Suppressor macrophage treated with lipopolysaccharide for 4 hours (primary cell): ENCODE data around the gene UBTD2.
"Not testable (repeated sequence)": the region's sequence is repeated elsewhere in the genome, so short reads cannot be mapped to it uniquely, and the experiment has no call there.

Experiments used
- DNase-seq: peaks from one replicate; pipeline ENCODE4 v3.0.0-alpha.2; 2020

Gene UBTD2

DNA sequence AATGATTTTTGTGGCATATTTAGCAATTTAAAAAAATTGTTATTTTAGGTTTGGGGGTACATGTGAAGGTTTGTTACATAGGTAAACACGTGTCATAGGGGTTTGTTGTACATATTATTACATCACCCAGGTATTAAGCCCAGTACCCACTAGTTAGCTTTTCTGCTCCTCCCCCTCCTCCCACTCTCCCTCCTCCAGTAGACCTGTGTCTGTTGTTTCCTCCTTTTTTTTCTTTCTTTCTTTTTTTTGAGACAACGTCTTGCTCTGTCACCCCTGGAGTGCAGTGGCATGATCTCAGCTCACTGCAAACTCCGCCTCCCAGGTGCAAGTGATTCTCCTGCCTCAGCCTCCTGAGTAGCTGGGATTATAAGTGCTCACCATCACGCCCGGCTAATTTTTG, 8.3 kb upstream of the UBTD2 start:
- DNase-seq, result not testable (repeated sequence)

DNA sequence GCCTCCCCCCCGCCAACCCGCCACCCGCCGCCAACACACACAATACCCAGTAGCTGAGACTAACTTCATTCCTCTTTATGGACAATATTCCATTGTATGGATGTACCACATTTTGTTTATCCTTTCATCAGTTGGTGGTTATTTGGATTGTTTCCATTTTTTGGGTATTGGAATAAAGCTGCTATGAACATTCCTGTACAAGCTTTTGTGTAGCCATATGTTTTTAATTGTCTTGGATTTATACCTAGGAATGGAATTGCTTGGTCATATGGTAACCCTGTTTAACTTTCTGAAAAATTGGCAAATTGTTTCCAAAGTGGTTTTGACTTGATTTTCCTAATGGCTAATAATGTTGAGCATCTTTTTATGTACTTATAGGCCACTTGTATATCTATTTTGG, 4.9 kb upstream of the UBTD2 start:
- DNase-seq, result no peak

DNA sequence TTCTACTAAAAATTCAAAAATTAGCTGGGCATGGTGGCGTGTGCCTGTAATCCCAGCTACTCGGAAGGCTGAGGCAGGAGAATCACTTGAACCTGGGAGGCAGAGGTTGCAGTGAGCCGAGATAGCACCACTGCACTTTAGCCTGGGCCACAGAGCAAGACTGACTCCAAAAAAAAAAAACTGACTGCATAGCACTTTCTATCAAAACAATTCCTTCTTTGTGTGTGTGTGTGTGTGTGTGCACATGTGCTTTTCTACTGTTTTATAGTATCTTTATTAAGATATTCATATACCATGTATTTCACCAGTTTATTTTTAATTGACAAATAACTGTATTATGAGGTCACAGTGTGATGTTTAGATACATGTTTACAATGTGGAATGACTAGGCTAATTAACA, 3.6 kb upstream of the UBTD2 start:
- not testable (repeated sequence) for DNase-seq

DNA sequence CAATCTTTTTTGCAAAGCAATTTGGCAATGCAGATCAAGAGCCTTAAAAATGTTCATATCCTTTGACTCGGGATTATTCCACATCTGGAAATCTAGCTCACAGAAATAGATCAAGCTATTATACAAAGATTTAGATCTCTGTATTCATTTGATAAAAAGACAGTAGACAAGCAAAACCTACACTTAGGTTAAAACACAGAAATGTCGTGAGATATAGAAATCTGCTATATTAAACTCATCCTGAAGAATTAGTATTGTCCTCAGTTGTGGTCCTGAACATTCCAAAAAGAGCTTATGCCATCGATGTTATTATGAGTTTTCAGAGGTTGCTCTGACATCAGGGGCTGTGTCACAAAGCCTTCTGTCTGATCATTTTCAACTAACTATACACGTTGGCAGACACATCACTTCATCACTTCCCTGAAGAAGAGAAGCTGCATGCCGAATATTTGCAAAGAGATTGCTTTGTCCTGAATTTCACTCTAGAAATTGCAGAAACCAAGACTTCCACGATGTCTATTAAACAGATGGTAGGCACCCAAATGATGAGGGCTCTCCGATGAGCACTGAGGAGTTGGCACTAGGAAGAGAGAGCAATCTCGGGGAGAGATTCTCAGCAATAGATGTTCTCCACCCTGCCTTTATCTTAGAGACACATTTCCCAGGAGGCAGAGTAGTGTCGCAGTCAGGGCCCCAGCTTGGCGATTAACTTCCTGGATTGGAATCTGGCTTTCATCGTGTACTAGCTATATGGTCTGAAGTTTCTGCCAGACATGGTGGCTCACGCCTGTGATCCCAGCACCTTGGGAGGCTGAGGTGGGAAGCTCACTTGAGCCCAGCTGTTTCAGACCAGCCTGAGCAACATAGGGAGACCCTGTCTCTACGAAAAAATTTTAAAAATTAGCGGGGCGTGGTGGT, 1.9 kb upstream of the UBTD2 start:
- DNase-seq, result no peak

DNA sequence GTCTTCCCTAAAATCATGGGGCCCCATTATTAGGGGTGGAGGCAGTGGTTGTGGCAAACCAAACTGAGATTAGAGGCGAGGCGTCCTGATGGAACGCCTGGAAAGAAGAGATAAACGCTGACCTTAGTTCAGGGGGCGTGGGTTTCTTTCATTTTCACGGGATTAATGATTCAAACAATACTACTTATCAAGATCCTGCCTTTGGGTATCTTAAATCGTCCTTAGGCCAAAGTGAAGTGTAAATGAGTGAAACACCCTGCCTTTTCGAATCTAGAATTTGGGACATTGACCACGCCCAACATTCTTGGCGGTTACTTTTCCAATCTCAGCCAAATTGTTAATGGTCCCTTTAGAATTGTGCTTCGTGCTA, 1.0 kb upstream of the UBTD2 start:
- no peak for DNase-seq

DNA sequence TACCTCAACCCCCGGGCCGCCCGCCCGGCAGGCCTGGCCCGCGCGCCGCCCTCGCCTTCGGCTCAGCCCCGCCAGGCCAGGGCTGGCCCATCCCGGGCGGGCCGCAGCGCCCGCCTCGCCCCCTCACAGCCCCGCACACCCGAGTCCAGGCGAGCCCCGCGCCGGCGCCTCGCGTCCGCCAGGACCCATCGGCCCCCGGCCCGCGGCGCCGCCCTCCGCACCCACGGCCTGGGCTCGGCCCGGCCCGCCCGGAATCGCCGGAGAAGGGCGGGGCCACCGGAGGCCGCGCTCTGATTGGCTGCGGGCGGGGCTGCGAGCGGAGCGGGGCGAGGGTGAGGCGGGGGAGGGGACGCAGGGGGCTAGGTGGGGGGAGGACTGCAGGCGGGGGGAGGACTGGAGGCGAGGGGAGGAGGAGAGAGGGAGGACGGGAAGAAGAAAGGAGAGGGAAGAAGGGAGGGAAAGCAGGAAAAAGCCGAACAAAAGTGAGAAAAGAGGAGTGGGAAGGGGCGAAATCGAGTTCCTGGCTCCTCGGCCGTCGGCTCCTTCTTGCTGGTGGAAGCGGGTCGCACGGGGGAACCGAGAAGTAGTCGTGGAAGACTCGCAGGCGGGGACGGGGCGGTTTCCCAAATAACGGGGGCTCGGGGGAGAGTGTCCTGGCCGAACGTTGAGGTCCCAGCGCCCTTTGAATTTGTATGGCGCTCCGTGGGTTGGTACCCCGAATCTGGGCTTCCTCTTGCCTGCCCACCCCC, 472 bp upstream of the UBTD2 start:
- DNase-seq, result peak; percentile 91

DNA sequence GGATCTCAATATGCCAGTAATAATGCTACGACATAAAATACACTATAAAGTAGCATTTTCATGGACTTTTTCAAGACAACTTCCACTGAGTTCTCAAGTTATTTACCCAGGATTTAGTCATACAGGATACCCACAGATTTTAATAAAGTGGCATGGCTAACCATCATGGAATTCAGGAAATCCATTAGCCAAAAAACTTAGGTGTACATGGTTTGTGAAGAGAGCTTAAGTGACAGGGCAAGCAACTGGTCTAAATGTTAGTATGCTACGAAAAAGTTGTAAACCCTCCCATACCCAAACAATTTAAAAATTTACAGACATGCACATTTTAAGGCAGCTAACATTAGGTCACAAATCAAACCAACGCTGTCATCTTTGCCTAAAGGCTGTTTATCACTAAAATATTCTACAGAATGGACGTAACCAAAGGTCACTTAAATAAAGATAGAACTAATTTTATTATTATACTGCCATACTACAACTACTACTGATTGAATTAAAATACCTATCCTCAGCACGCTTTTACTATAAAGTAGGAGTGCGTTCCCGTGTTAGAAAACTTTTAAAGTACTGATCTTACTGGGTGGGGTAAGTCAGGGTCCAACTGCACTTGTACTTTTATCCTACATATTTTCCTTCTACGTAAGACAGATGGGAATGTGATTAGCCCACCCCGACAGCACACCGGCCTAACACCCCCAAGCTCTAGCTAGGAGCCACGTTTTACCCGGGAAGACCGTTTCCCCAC, 1.1 kb downstream of the UBTD2 start:
- no peak for DNase-seq

DNA sequence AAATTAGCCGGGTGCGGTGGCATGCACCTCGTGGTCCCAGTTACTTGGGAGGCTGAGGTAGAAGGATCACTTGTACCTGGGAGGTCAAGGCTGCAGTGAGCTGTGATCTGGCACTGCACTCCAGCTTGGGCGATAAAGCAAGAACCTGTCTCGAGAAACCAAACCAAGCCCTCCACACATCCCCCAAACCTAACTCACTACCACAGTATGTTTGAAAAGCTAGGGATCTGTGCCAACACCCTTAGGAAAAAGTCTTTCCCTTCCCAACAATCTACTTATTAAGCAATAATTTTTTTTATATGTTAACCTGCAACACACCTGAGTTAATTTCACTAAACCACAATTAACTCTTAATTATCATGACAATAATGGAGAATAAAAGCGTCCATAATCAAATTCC, 2.2 kb downstream of the UBTD2 start:
- no peak for DNase-seq

DNA sequence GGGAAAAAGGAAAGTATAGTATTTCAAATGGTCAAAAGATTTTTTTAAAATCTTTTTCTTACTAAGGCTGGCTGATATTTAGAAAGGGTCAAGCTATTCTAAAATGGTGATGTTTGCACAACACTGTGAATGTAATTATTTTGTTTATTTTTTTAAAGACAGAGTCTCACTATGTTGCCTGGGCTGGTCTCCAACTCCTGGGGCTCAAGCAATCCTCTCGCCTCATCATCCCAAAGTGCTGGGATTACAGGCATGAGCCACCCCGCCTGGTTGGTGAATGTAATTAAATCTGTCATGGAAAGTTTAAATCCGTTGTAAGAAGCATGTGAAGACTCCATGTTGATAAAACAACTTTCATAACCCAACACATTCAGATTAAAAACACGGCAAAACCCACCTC, 2.6 kb downstream of the UBTD2 start:
- DNase-seq, result no peak

DNA sequence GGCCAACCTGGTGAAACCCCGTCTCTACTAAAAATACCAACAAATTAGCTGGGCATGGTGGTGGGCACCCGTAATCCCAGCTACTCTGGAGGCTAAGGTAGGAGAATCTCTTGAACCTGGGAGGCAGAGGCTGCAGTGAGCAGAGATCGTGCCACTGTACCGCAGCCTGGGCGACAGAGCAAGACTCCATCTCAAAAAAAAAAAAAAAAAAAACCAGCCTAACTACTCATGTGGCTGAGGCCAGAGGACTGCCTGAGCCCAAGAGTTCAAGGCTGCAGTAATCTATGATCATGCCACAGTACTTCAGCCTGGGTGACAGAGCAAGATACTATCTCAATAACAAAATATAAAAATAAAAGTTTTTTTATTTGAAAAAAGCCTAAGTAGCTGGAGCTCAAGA, 3.2 kb downstream of the UBTD2 start:
- no peak for DNase-seq

DNA sequence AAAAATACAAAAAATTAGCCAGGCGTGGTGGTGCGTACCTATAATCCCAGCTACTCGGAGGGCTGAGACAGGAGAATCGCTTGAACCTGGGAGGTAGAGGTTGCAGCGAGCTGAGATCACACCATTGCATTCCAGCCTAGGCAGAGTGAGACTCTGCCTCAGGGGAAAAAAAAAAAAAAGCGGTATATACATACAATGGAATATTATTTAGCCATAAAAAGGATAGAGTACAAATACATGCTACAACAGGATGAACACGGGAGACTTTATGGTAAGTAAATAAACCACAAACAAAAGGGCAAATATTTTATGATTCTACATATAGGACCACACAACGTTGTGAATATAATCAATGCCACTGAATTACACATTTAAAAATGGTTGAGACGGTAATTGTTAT, 5.2 kb downstream of the UBTD2 start:
- no peak for DNase-seq

DNA sequence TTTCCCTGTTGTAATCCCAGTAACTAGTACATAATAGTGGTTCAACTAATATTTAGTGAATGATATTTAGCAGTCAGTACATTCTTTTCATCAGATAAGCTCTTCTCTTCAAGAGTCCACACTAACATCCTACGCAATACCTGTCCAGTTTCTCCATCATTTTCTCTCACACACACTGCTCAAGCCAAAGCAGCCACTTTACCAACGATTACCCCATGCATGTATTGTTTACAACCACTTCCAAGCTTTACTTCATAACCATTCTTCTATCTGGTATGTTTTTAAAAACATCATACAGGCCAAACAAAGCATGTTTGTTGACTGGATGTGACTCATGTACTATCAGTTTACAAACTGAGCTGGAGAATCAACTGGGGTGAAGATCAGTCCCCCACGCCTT, 7.3 kb downstream of the UBTD2 start:
- DNase-seq, result no peak

DNA sequence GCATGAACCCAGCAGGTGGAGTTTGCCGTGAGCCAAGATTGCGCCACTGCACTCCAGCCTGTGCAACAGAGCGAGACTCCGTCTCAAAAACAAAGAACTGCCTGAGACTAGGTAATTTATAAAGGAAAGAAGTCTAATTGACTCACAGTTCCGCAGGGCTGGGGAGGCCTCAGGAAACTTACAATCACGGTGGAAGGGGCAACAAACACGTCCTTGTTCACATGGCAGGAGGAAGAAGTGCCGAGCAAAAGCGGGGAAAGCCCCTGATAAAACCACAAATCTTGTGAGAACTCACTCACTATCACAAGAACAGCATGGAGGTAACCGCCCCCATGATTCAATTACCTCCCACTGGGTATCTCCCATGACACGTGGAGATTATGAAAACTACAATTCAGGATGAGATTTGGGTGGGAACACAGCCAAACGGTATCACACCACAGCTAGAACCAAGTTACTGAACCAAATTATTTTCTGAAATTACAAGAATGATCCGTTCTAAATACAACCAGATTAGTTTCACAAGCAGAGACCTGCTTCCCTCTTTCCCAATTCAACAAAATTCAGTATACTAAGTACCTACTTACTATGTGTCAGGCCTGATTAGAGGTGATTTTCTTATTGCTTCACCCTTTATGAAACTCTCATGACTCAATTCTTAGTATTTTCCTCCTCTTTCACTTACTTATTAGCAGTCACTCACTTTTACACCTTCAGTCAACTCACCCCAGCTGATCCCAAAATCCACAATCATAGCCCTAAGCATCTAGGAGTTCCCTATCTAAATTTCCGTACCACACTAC, 8.4 kb downstream of the UBTD2 start:
- peak; percentile 87 for DNase-seq

DNA sequence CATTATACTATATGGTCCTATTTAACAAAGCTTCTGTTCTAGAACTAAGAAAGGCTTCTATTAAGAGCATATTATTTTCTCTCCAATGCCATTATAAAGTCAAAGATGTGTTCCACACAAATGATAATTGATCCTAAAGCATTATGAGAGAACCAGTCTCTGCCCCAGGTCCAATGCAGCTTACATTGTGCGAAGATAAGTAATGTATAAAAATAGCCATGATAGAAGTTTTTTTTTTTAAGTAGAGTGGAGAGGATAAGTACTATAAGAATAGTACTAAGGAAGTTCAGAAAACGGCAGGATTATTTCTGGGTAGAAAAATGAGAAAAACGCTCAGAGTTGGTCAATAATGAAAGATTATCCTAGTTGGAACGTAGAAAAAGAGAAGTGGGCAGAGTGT, 15.6 kb downstream of the UBTD2 start:
- DNase-seq, result no peak

DNA sequence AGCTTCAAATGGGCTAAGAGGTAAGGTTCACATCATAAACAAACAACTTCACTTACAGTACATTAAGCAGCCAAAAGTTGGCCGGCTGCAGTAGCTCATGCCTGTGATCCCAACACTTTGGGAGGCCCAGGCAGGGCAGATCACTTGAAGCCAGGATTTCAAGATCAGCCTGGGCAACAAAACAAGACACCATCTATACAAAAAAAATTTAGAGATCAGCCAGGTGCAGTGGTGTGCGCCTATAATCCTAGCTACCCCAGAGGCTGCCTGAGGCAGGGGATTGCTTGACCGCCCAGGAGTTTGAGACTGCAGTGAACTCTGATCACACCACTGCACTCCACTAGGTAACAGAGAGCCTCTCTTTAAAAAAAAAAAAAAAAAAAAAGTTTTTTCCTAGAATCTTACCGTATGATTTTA, 16.9 kb downstream of the UBTD2 start:
- no peak for DNase-seq

DNA sequence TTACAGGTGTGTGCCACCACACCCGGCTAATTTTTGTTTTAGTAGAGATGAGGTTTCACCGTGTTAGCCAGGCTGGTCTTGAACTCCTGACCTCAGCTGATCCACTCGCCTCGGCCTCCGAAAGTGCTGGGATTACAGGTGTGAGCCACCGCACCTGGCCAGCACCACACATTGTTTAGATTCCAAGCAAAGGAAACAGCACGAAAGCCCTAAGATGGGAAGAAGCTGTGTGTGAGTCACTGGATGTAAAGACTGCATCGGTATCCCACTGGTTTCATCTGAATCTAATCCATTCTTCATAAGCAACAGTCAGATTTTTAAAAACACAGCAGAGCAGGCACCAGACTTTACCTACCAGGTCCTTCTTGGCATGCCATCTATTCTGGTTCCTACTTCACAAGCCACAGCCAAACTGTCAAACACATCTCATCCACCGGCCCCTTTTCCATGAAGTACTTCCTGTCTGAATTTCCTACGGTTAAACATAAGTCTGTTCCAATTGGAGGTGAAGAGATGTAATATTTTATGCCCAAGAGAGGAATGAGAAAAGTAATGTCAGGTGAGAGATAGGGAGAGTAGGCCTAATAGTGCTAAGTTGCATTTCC, 17.4 kb downstream of the UBTD2 start:
- no peak for DNase-seq

DNA sequence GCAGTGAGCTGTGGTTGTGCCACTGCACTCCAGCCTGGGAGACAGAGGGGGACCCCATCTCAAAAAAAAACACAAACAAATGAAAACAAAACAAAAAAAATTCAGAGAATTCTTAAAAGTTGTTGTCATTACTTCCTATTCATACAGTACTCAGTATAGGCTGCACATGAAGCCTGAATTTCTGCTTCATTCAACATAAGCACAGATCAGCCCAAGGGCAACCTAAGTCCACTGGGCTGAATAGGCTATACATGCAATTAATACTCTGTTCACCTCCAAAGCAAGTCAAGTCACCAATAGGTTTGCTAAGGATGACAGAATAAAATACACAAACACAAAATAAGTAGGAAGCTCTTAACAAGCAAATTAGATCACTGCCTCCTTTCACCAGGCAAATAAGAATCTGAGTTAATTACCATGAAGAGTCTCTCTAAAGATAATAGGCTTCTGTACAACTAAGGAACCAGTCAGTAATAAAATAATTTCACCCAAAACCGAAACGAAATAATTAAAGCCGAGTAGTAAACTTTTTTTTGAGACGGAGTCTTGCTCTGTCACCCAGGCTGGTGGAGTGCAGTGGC, 18.7 kb downstream of the UBTD2 start:
- no peak for DNase-seq

DNA sequence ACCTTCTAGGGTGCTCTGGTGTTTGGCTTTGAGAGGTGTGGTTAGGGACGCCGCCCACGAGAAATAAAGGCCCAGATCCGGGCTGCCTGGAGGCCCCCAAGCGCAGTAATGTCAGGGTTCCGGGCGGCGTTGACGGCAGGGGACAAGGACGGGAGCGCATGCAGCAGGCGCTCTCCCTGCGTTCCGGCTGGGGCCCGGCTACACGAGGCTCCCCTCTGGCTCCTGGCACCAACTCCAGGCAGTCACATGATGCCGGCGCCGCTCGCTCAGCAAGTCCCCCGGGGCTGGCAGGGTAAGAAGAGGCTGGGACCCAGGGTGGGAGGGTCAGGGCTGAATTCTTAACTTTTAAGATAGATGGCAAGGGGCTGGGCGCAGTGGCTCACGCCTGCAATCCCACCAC, 28.1 kb downstream of the UBTD2 start:
- no peak for DNase-seq

DNA sequence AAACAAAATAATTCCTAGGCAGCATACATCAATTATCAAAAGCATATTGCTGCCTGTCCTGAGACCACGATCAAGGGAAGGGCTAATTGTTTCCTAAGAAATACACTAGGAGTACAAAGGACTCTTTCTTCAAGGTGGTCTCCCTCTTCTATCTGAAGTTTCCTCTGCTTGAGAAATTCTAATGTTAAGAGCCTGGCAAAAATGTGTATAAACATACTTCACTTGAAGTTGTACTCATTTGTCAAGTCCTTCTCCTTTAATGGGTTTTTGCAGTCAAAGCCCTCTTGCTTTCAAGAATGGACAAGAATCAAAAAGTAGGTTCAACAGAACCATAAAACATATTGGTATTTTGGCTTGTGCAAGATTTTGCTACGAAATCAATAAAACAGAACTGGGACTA, 31.1 kb downstream of the UBTD2 start:
- no peak for DNase-seq

DNA sequence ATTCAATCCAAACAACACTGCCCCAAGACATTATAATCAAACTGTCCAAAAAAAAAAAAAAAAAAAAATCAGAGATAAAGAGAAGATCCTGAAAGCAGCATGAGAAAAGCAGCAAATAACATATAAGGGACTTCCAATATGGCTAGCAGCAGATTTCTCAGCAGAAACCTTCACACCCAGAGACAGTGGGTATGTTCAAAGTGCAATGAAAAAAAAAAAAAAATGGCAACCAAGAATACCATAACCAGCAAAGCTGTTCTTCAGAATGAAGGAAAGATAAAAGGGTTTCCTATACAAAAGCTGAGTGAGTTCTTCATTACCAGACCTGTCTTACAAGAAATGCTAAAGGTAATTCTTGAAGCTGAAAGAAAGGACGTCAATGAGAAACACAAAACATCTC, 32.1 kb downstream of the UBTD2 start:
- no peak for DNase-seq

DNA sequence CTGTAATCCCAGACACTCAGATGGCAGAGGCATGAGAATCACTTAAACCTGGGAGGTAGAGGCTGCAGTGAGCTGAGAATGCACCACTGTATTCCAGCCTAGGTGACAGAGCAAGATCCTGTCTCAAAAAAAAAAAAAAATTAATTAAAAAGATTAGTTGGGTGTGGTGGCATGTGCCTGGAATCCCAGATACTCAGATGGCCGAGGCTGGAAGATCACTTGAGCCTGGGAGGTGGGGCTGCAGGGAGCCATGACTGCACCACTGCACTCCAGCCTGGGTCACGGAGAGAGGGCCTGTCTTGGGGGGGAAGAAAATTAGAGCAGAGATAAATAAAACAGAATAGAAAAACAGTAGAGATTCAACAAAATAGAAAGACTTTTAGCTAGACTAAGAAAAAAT, 34.9 kb downstream of the UBTD2 start:
- no peak for DNase-seq

DNA sequence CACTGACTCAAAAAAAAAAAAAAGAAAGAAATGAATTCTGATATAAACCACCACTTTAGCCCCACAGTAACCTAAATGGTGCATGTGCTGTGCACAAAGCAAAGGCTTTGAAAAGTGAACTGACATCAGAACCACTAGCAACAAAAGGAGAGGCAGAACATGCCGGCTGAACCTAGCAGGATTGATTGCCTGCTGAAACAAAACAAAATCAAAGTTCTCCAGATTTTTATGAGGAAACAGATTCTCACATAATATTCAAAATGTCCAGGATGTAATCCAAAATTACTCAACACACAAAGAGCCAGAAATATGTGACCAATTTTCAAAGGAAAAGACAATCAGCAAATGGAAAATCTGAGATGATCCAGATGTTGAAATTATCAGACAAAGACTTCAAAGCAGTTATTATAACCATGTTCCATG, 37.9 kb downstream of the UBTD2 start:
- DNase-seq, result no peak
